CD4-positive, alpha-beta T cell (primary cell): ENCODE data around the gene SLC17A9. TPM values are rescaled to one million over a fixed set of nuclear protein-coding genes. Genes with fewer than 3 reads are reported as not detected.

ENCODE experiments used
- ATAC-seq: fragments of 200-7000 bp; cut with Tn5 transposase; one replicate; pipeline ENCODE4 v1.10.0; 2022; ENCODE audit warnings: mild to moderate bottlenecking; ENCODE audit not compliant: poor library complexity
- CTCF ChIA-PET: fragments of 350-600 bp; sonication (Branson Sonifier 250); formaldehyde crosslinking; loops from one replicate; lab custom pipeline; 2021; ENCODE audit warnings: antibody characterized with exemption, inconsistent platforms; lab: Charles Lee
- POLR2A ChIA-PET: fragments of 350-600 bp; sonication (Branson Sonifier 250); formaldehyde crosslinking; loops from one replicate; lab custom pipeline; 2021; ENCODE audit warnings: antibody characterized with exemption, inconsistent platforms; lab: Charles Lee
- DNase-seq, 14 experiments: peaks; one replicate each; pipeline ENCODE4 v3.0.0-alpha.2; 2013 to 2020; ENCODE audit warnings: mixed read lengths in 2 of 14
- H3K27ac ChIP-seq, 2 donors: one replicate each; pipeline versions ENCODE4 v1.5.1 to v1.7.0; 2013; ENCODE audit warnings: low read length in 2 of 2, low read depth in 1 of 2, mild to moderate bottlenecking in 1 of 2
- H3K27me3 ChIP-seq, 2 experiments: 1 replicate in 1 of 2; 2 replicates in 1 of 2; pipeline versions ENCODE4 v1.6.1 to v1.7.0; 2013; ENCODE audit warnings: low read length in 2 of 2, control low read depth in 1 of 2, mild to moderate bottlenecking in 1 of 2, moderate library complexity in 1 of 2; ENCODE audit not compliant: insufficient read depth in 2 of 2, control insufficient read depth in 1 of 2
- H3K36me3 ChIP-seq: one replicate; pipeline ENCODE4 v1.6.1; 2013; ENCODE audit warnings: low read length, control low read depth; ENCODE audit not compliant: insufficient read depth
- H3K4me1 ChIP-seq: one replicate; pipeline ENCODE4 v1.6.1; 2013; ENCODE audit warnings: low read length, control low read depth; ENCODE audit not compliant: insufficient read depth
- H3K4me3 ChIP-seq: one replicate; pipeline ENCODE4 v1.5.1; 2013; ENCODE audit warnings: mild to moderate bottlenecking, low read length, moderate library complexity
- H3K9me3 ChIP-seq, 2 experiments: 1 replicate in 1 of 2; 2 replicates in 1 of 2; pipeline versions ENCODE4 v1.6.1 to v1.7.0; 2013; ENCODE audit warnings: low read length in 2 of 2, mild to moderate bottlenecking in 2 of 2, control low read depth in 1 of 2, moderate library complexity in 1 of 2; ENCODE audit not compliant: control insufficient read depth in 1 of 2, insufficient read depth in 1 of 2
- H3K27ac Mint-ChIP-seq: one replicate; pipeline ENCODE4 v1.8.0; 2020; ENCODE audit warnings: mixed read lengths
- H3K27me3 Mint-ChIP-seq: one replicate; pipeline ENCODE4 v1.8.0; 2021; ENCODE audit warnings: mixed read lengths
- H3K36me3 Mint-ChIP-seq: one replicate; pipeline ENCODE4 v1.8.0; 2021; ENCODE audit warnings: low read depth, mixed read lengths
- H3K4me1 Mint-ChIP-seq: one replicate; pipeline ENCODE4 v1.8.0; 2021; ENCODE audit warnings: low read depth, mixed read lengths
- H3K4me3 Mint-ChIP-seq: one replicate; pipeline ENCODE4 v1.8.0; 2020; ENCODE audit warnings: mild to moderate bottlenecking, mixed read lengths
- H3K9me3 Mint-ChIP-seq: one replicate; pipeline ENCODE4 v1.8.0; 2020; ENCODE audit warnings: mixed read lengths
- intact Hi-C, 2 experiments: fragments of 100-400 bp; cut with DNase I in 1 of 2; cut with micrococcal nuclease in 1 of 2; formaldehyde crosslinking; loops; one replicate each; pipeline versions ENCODE4 v1.15.1 to v1.9.0; 2023 to 2025; cut with DNase I, micrococcal nuclease
- total RNA-seq, 174 experiments: library from RNA in 2 of 174; stranded (reverse) in 2 of 174; gene quantifications; one replicate each; pipeline ENCODE4 v1.2.3 and lab custom pipeline; 2021 to 2026
- TF ChIP-seq, protein P1 (sequence below): fragments of 200-600 bp; IDR thresholded peaks from one replicate; pipeline ENCODE4 v1.8.0; 2022; ENCODE audit warnings: antibody characterized with exemption, mild to moderate bottlenecking

The SLC17A9 gene
- total RNA-seq, 2 experiments from 2014 or later: 3.5 to 5.5 TPM

DNA sequence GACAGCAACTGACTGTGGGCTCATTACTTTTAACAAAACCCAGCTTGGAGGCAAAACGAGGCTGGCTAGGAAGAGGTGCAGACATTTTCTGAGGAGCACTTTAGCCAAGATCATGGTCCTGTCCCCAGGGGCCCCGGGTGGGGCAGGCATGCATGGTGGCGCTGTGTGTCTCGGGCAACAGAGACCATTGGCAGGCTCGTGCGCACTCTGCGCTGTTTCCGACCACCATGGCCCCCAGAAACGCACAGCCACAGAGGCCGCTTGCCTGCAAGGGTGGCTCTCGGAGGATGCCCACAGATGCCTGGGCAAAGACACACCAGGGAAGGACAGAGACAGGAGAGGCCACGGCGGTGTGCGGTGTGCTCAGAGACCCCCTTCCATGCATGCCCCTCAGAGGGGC lies 47.5 kb downstream of the SLC17A9 start:
- no peak overlapping the region for H3K4me3 Mint-ChIP-seq
- TF ChIP-seq, protein P1, sequence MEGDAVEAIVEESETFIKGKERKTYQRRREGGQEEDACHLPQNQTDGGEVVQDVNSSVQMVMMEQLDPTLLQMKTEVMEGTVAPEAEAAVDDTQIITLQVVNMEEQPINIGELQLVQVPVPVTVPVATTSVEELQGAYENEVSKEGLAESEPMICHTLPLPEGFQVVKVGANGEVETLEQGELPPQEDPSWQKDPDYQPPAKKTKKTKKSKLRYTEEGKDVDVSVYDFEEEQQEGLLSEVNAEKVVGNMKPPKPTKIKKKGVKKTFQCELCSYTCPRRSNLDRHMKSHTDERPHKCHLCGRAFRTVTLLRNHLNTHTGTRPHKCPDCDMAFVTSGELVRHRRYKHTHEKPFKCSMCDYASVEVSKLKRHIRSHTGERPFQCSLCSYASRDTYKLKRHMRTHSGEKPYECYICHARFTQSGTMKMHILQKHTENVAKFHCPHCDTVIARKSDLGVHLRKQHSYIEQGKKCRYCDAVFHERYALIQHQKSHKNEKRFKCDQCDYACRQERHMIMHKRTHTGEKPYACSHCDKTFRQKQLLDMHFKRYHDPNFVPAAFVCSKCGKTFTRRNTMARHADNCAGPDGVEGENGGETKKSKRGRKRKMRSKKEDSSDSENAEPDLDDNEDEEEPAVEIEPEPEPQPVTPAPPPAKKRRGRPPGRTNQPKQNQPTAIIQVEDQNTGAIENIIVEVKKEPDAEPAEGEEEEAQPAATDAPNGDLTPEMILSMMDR: no peak
- Histone ChIP-seq H3K27ac (no peak overlapping the region), H3K9me3 (peaks cover 0 to 19% of the 10 kb centered on the region in 2 experiments), H3K36me3 (no peaks in the 10 kb centered on the region), H3K27me3 (peaks cover 30 to 43% of the 10 kb centered on the region in 2 experiments), H3K4me1 (peaks cover 9% of the 10 kb centered on the region), H3K4me3 (no peak overlapping the region)
- ATAC-seq (no peak), DNase-seq (no peak)
- intact Hi-C loops: loop anchor here (10.0 kb wide), 2 partner anchors 45 to 505 kb away; partner anchors contain the start of gene SLC17A9 (in 1 of the 2)
- ChIA-PET CTCF (interaction anchor here (2.4 kb wide), 1 partner anchor 28 kb away, joined by 10 read pairs; no protein-coding TSS in a partner anchor), POLR2A (no interaction called here)
- no peak overlapping the region for H3K27ac Mint-ChIP-seq
- no peaks in the 10 kb centered on the region for H3K36me3 Mint-ChIP-seq
- peaks cover 5% of the 10 kb centered on the region for H3K4me1 Mint-ChIP-seq
- H3K9me3 Mint-ChIP-seq: no peaks in the 10 kb centered on the region
- H3K27me3 Mint-ChIP-seq: peaks cover 62% of the 10 kb centered on the region

DNA sequence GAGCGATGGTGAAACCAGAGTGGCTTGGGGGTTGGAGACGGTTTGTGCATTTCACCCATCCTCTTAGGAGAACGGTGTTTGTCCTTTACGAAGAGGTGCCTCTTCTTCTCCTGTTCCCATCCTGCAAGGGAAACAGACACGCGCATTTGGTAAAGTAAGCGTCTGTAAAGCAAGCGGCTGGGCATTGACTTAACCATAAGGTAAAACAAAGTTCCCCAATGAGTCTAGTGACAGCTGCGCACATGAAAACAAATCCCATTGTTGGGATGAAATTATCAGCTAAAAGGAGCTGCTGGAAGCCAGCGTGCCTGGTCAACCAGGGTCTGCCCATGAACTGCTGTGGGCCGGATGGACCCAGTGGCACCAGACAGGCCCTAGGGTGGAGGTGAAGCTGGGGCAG lies 48.4 kb downstream of the SLC17A9 start:
- intact Hi-C loops: loop anchor here (10.0 kb wide), 2 partner anchors 46 to 506 kb away; partner anchors contain the start of gene SLC17A9 (in 1 of the 2)
- peaks cover 39 to 52% of the 10 kb centered on the region in 2 experiments for H3K27me3 ChIP-seq
- no peaks in the 10 kb centered on the region for H3K36me3 ChIP-seq
- CTCF ChIA-PET: interaction anchor here (2.4 kb wide), 1 partner anchor 28 kb away, joined by 10 read pairs; no protein-coding TSS in a partner anchor
- ATAC-seq: no peak
- H3K4me3 ChIP-seq: no peak overlapping the region
- DNase-seq: no peak
- H3K9me3 Mint-ChIP-seq: no peaks in the 10 kb centered on the region
- H3K36me3 Mint-ChIP-seq: no peaks in the 10 kb centered on the region
- no peak overlapping the region for H3K4me3 Mint-ChIP-seq
- peaks cover 63% of the 10 kb centered on the region for H3K27me3 Mint-ChIP-seq
- no peak overlapping the region for H3K27ac Mint-ChIP-seq
- POLR2A ChIA-PET: no interaction called here
- TF ChIP-seq, protein P1: no peak
- peaks cover 0 to 29% of the 10 kb centered on the region in 2 experiments for H3K9me3 ChIP-seq
- H3K4me1 ChIP-seq: peaks cover 18% of the 10 kb centered on the region
- no peak overlapping the region for H3K27ac ChIP-seq
- H3K4me1 Mint-ChIP-seq: peaks cover 5% of the 10 kb centered on the region

DNA sequence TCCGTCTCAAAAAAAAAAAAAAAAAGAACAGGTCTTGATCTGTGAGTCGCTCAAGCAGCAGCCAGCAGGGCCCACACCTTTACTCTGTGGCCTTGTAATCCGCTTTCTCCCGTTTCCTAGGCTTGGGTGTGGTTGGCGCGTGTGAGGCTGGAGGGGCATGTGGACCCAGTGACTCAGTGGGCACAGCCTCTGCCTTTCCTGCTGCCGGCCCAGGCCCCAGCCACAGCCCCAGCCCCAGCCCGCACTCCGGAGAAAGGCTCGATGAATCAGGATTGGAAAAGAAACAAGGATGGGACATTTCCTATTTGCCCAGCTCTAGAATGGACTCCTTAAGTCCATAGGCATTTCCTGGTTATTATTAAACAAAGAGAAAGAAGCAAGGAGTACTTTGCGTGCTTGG lies 50.0 kb downstream of the SLC17A9 start:
- no peak overlapping the region for H3K4me3 Mint-ChIP-seq

More for the DNA sequence above, 50.0 kb downstream of the SLC17A9 start:
- Mint-ChIP-seq H3K27ac (no peak overlapping the region), H3K27me3 (peaks cover 67% of the 10 kb centered on the region), H3K9me3 (no peaks in the 10 kb centered on the region), H3K4me1 (peaks cover 5% of the 10 kb centered on the region), H3K36me3 (no peaks in the 10 kb centered on the region)
- H3K27ac ChIP-seq: no peak overlapping the region
- intact Hi-C loops: loop anchor here (10.0 kb wide), 2 partner anchors 48 to 508 kb away; partner anchors contain the start of gene SLC17A9 (in 1 of the 2)
- ChIA-PET CTCF (interaction anchor here (0.7 to 2.4 kb wide), 2 partner anchors 30 to 90 kb away, joined by 5 to 10 read pairs; no protein-coding TSS in a partner anchor), POLR2A (no interaction called here)
- TF ChIP-seq, protein P1: no peak
- H3K36me3 ChIP-seq: no peaks in the 10 kb centered on the region
- peaks cover 31% of the 10 kb centered on the region for H3K4me1 ChIP-seq
- DNase-seq: no peak
- H3K4me3 ChIP-seq: no peak overlapping the region
- no peak for ATAC-seq
- peaks cover 0 to 31% of the 10 kb centered on the region in 2 experiments for H3K9me3 ChIP-seq
- peaks cover 45 to 64% of the 10 kb centered on the region in 2 experiments for H3K27me3 ChIP-seq
